Spleen (tissue), 11 donors: ENCODE results near the gene RANBP1. TPM values are rescaled to one million over a fixed set of nuclear protein-coding genes. Genes with fewer than 3 reads are reported as not detected.

Experiments
- DNase-seq: peaks from one replicate; pipeline ENCODE4 v3.0.0-alpha.2; 2020
- H3K27ac ChIP-seq, 8 donors: fragments of 200-600 bp; sonication (generic) in 7 of 8; 1 replicate in 4 of 8; 2 replicates in 4 of 8; pipeline versions ENCODE4 v1.5.0 to v1.8.0; 2016 to 2021; ENCODE audit warnings: inconsistent platforms in 4 of 8, mild to moderate bottlenecking in 4 of 8, moderate library complexity in 1 of 8
- H3K27me3 ChIP-seq, 7 donors: fragments of 200-600 bp; sonication (generic) in 6 of 7; replicated peaks in 1 of 7; 1 replicate in 4 of 7; 2 replicates in 3 of 7; pipeline versions ENCODE4 v1.5.0 to v1.8.0; 2016 to 2021; ENCODE audit warnings: inconsistent platforms in 3 of 7, mild to moderate bottlenecking in 1 of 7
- H3K36me3 ChIP-seq, 6 donors: fragments of 200-600 bp; sonication (generic) in 5 of 6; 1 replicate in 4 of 6; 2 replicates in 2 of 6; pipeline versions ENCODE4 v1.5.0 to v1.8.0; 2016 to 2021; ENCODE audit warnings: inconsistent platforms in 2 of 6
- H3K4me1 ChIP-seq, 6 donors: fragments of 200-600 bp; sonication (generic) in 5 of 6; 1 replicate in 3 of 6; 2 replicates in 3 of 6; pipeline versions ENCODE4 v1.5.0 to v1.8.0; 2016 to 2021; ENCODE audit warnings: inconsistent platforms in 3 of 6
- H3K4me3 ChIP-seq, 8 donors: fragments of 200-600 bp; sonication (generic) in 7 of 8; 1 replicate in 4 of 8; 2 replicates in 4 of 8; pipeline versions ENCODE4 v1.5.0 to v1.8.0; 2016 to 2021; ENCODE audit warnings: inconsistent platforms in 4 of 8, mild to moderate bottlenecking in 4 of 8, moderate library complexity in 2 of 8
- H3K9me3 ChIP-seq, 8 donors: fragments of 200-600 bp; sonication (generic) in 7 of 8; 1 replicate in 4 of 8; 2 replicates in 4 of 8; pipeline versions ENCODE4 v1.5.0 to v1.8.0; 2016 to 2021; ENCODE audit warnings: inconsistent platforms in 4 of 8
- CTCF ChIP-seq, 11 experiments: fragments of 200-600 bp in 7 of 11; fragments of 450-650 bp in 4 of 11; sonication (generic) in 4 of 11; IDR thresholded peaks in 8 of 11; conservative IDR thresholded peaks in 3 of 11; 1 replicate in 7 of 11; 2 replicates in 4 of 11; pipeline versions ENCODE4 v1.4.0 to v1.8.0; 2016 to 2021; ENCODE audit warnings: antibody characterized with exemption in 11 of 11, inconsistent platforms in 4 of 11, mild to moderate bottlenecking in 1 of 11
- POLR2A ChIP-seq, 3 donors: fragments of 450-650 bp; IDR thresholded peaks; one replicate each; pipeline ENCODE4 v1.5.1; 2017; ENCODE audit warnings: antibody characterized with exemption in 3 of 3, mild to moderate bottlenecking in 1 of 3
- POLR2AphosphoS5 ChIP-seq, 3 donors: sonication (generic); formaldehyde crosslinking; IDR thresholded peaks; one replicate each; pipeline ENCODE4 v1.5.1; 2017; ENCODE audit warnings: antibody characterized with exemption in 3 of 3
- WGBS, 5 donors: extraction: QIAGEN DNeasy Blood & Tissue Kit in 3 of 5; methylation state at CpG; one replicate each; pipeline versions ENCODE4 v1.1.5 to v1.1.7; 2013 to 2018; 5-methylcytosine and 5-hydroxymethylcytosine counted together
- intact Hi-C: fragments of 100-400 bp; cut with DNase I; formaldehyde crosslinking; loops from one replicate; pipeline ENCODE4 v1.15.0; 2023; ENCODE audit warnings: low total_unique reads
- polyA plus RNA-seq, 3 donors: library from polyadenylated mRNA; stranded (reverse); fragments of 200-250 nt; gene quantifications; one replicate each; pipeline ENCODE4 v1.2.1, GENCODE V29; 2013
- total RNA-seq, 7 donors: library from RNA; depleted of rRNA in 3 of 7; stranded (reverse); fragments of >200 nt in 3 of 7; fragmentation: NEBNext Ultra II Directional in 4 of 7; extraction: Animal tissue kit (Norgen Biotek cat#: 25700) in 4 of 7; gene quantifications; one replicate each; pipeline versions ENCODE4 v1.1.0 to v1.2.1, GENCODE V29; 2016 to 2021
- donor health status: healthy with polysubstance abuse.
- donor health status: DM: no; HTN: no; CAD: no; lungs with moderate emphysema.
- donor health status: DM: no; HTN: no; CAD: no.
- donor health status: Bipolar disorder and iron deficiency.
- donor health status: healthy.
- donor health status: DM: no; HTN: no; CAD: no.
- donor health status: DM: yes; HTN: yes; CAD: no.

The RANBP1 gene
- total and polyA plus RNA-seq, 10 donors = 52.6 to 111 (median 94.6) TPM

GRCh38 chr22:20091690-20092476 lies 24.0 kb upstream of the RANBP1 start:
- Histone ChIP-seq H3K27ac (peak overlapping the region in 5 of 8 donors; percentile 47 to 70 (median 57)), H3K4me1 (peaks cover 0 to 53% (median 22%) of the 10 kb centered on the region in 6 donors), H3K27me3 (no peaks in the 10 kb centered on the region), H3K4me3 (peak overlapping the region in 1 of 8 donors; percentile 16), H3K36me3 (peaks cover 3 to 100% (median 94%) of the 10 kb centered on the region in 6 donors), H3K9me3 (peaks cover 0 to 6% (median 2%) of the 10 kb centered on the region in 8 donors)
- 83 to 90% (median 87%) methylated on average over 16 of the region's 16 CpGs for WGBS, 5 donors
- intact Hi-C loops = no loop called here
- DNase-seq = peak; percentile 69
- TF ChIP-seq CTCF (IDR thresholded peaks at IDR 0.05 in 8 of 11, conservative IDR thresholded peaks at IDR 0.05 in 3 of 11) (no peak), POLR2AphosphoS5 (IDR thresholded peaks at IDR 0.05) (no peak), POLR2A (IDR thresholded peaks at IDR 0.05) (no peak)

DNA sequence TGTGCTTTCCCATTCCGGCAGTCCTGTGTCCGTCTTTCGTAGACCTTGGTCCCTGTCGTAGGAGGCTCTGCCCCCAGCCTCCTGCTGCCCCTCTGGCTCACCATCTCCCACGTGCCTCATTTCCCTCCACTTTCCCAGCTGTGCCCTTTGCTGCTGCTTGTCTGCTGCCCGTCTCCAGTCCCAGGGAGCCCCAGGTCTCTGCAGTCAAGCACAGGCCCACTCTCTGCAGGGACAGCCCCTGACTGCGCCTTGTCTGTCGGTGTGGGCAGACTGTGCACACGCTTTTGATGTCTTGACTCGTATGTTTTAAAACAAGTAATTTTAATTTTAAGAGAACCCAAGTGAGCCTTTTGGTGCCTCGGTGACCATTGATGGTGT lies 23.4 kb upstream of the RANBP1 start:
- peaks cover 0 to 47% (median 22%) of the 10 kb centered on the region in 6 donors for H3K4me1 ChIP-seq
- 85 to 92% (median 86%) methylated on average over 11 of the region's 11 CpGs for WGBS, 5 donors
- DNase-seq = peak; percentile 63
- peaks cover 3 to 100% (median 93%) of the 10 kb centered on the region in 6 donors for H3K36me3 ChIP-seq
- H3K27ac ChIP-seq = peak overlapping the region in 5 of 8 donors; percentile 47 to 70 (median 57)
- intact Hi-C loops = no loop called here
- no peaks in the 10 kb centered on the region for H3K27me3 ChIP-seq
- TF ChIP-seq CTCF (IDR thresholded peaks at IDR 0.05 in 8 of 11, conservative IDR thresholded peaks at IDR 0.05 in 3 of 11) = no peak
- TF ChIP-seq POLR2A (IDR thresholded peaks at IDR 0.05) = no peak
- TF ChIP-seq POLR2AphosphoS5 (IDR thresholded peaks at IDR 0.05) = no peak
- H3K9me3 ChIP-seq = peaks cover 0 to 8% (median 2%) of the 10 kb centered on the region in 8 donors
- peak overlapping the region in 1 of 8 donors; percentile 16 for H3K4me3 ChIP-seq

- peaks cover 3 to 100% (median 89%) of the 10 kb centered on the region in 6 donors for H3K36me3 ChIP-seq
- intact Hi-C loops = no loop called here
- DNase-seq = peak; percentile 30
Measured at GRCh38 chr22:20093418-20094196, 22.3 kb upstream of the RANBP1 start.

More at GRCh38 chr22:20093418-20094196, 22.3 kb upstream of the RANBP1 start:
- no peaks in the 10 kb centered on the region for H3K27me3 ChIP-seq
- peaks cover 0 to 43% (median 22%) of the 10 kb centered on the region in 6 donors for H3K4me1 ChIP-seq
- peaks cover 0 to 8% (median 2%) of the 10 kb centered on the region in 8 donors for H3K9me3 ChIP-seq
- no peak overlapping the region for H3K4me3 ChIP-seq
- WGBS, 5 donors = 90 to 96% (median 92%) methylated on average over 12 to 13 of the region's 13 CpGs
- H3K27ac ChIP-seq = peak overlapping the region in 2 of 8 donors; percentile 56 to 70
- TF ChIP-seq CTCF (IDR thresholded peaks at IDR 0.05 in 8 of 11, conservative IDR thresholded peaks at IDR 0.05 in 3 of 11) (no peak), POLR2A (IDR thresholded peaks at IDR 0.05) (no peak)
